Immature natural killer cell (primary cell): ENCODE data around the gene LRRC74A. TPM values are rescaled to one million over a fixed set of nuclear protein-coding genes. Genes with fewer than 3 reads are reported as not detected.

ENCODE experiments used
- DNase-seq, 3 donors: peaks; one replicate each; pipeline ENCODE4 v3.0.0; 2022; ENCODE audit warnings: mixed read lengths in 1 of 3
- H3K27ac Mint-ChIP-seq, 6 donors: one replicate each; pipeline ENCODE4 v1.8.0; 2020; ENCODE audit warnings: mixed read lengths in 6 of 6, mild to moderate bottlenecking in 5 of 6, inconsistent platforms in 4 of 6, moderate library complexity in 3 of 6
- H3K27me3 Mint-ChIP-seq, 3 donors: one replicate each; pipeline ENCODE4 v1.8.0; 2020 to 2021; ENCODE audit warnings: low read depth in 3 of 3, mild to moderate bottlenecking in 3 of 3, mixed read lengths in 3 of 3, moderate library complexity in 3 of 3, inconsistent platforms in 1 of 3
- H3K36me3 Mint-ChIP-seq, 3 donors: one replicate each; pipeline ENCODE4 v1.8.0; 2020; ENCODE audit warnings: mixed read lengths in 3 of 3, inconsistent platforms in 2 of 3, mild to moderate bottlenecking in 2 of 3
- H3K4me1 Mint-ChIP-seq, 2 donors: one replicate each; pipeline ENCODE4 v1.8.0; 2020; ENCODE audit warnings: inconsistent platforms in 2 of 2, mild to moderate bottlenecking in 2 of 2, mixed read lengths in 2 of 2, moderate library complexity in 1 of 2
- H3K4me3 Mint-ChIP-seq, 5 donors: one replicate each; pipeline ENCODE4 v1.8.0; 2020; ENCODE audit warnings: mild to moderate bottlenecking in 5 of 5, mixed read lengths in 5 of 5, inconsistent platforms in 3 of 5, moderate library complexity in 3 of 5
- H3K9me3 Mint-ChIP-seq, 6 donors: one replicate each; pipeline ENCODE4 v1.8.0; 2020; ENCODE audit warnings: mild to moderate bottlenecking in 6 of 6, mixed read lengths in 6 of 6, inconsistent platforms in 4 of 6, moderate library complexity in 3 of 6
- polyA plus RNA-seq, 3 donors: library from polyadenylated mRNA; unstranded; fragments of 300-500 nt; fragmentation: Illumina TruSeq; gene quantifications; one replicate each; pipeline ENCODE4 v1.2.3, GENCODE V29; 2021

The LRRC74A gene
- polyA plus RNA-seq, 3 donors from 2014 or later, result not detected

- H3K27me3 Mint-ChIP-seq, result peaks cover 4 to 15% (median 9%) of the 10 kb centered on the region in 3 donors
- peak within 1 kb of the TSS; percentile 90 to 97 (median 95) for H3K4me3 Mint-ChIP-seq
- H3K36me3 Mint-ChIP-seq, result peaks cover 0 to 12% (median 7%) of the 10 kb centered on the region in 3 donors
- H3K9me3 Mint-ChIP-seq, result no peaks in the 10 kb centered on the region
- peak within 1 kb of the TSS; percentile 90 to 96 (median 92) for H3K27ac Mint-ChIP-seq
- peaks cover 28 to 34% of the 10 kb centered on the region in 2 donors for H3K4me1 Mint-ChIP-seq
- DNase-seq, result peak; percentile 97
Measured at GRCh38 chr14:76812422-76813383, 13.5 kb upstream of the LRRC74A start, which contains the start of gene ANGEL1. ANGEL1 (minus strand) TSS chr14:76812882; CDS start chr14:76812827, 55 bp downstream.

DNA sequence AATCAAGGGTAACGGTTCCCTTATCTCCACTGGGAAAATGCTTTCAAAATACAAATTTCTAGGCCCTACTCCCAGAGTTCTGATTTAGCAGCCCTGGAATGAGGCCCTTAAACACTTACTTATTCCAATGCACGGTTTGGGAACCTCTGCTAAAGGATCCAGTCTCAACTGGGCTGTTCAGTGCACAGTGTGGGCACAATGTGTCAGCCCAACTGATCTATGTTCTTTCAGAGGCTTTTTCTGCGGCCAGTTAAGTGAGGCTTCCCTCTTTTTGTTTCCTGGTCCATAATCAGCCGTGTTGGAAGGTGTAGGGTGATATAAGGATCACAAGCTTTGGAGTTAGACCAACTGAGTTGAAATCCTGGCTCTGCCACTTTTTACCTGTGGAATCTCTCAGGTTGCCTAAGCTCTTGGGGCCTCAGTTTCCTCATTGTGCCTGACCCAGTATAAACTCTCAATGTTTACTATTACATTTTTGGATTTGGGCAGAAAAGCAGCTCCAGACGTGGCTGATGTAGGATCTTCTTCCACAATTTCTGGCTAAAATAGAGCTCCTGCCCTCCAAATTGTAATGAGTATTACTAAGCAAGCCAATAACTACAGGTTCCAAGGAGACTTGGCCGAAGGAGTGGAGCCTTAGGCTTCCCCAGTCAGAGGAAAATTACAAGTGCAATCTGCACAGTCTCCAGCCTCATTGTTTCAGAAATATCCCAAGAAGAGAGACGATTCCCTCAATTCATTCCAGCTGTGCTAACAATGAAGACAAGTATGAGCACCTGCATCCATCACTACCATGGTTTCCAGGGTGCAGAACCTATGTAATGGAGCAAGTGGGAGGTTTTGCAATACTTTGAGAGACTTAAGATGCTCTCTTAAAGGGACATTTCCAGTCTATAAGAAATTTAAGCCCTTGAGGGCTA is 11.2 kb upstream of the LRRC74A start:
- Mint-ChIP-seq H3K36me3 (no peaks in the 10 kb centered on the region), H3K4me1 (peaks cover 25 to 28% of the 10 kb centered on the region in 2 donors), H3K4me3 (no peak overlapping the region), H3K9me3 (no peaks in the 10 kb centered on the region), H3K27me3 (peaks cover 4 to 15% (median 11%) of the 10 kb centered on the region in 3 donors), H3K27ac (peak overlapping the region in 1 of 6 donors; percentile 90)
- DNase-seq, result no peak

DNA sequence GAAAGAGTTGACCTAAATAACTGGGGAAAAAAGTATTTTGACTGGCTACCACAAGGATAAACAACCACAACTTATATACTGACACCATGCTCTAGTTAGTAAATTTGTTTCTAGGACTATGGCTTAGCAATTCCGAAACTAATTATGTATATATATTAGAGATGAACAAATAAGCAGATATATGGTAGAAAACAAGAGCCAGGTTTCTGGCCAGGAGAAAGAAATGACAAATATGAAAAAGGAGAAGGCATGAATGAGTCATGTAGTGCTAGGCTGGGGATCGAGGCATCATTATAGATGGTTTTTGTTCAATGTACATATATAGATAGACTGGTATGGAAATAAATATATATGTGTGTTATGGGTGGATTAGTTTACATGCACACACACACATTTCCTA is 5.5 kb upstream of the LRRC74A start:
- Mint-ChIP-seq H3K4me3 (no peak overlapping the region), H3K4me1 (no peaks in the 10 kb centered on the region), H3K27ac (no peak overlapping the region), H3K27me3 (peaks cover 0 to 10% (median 6%) of the 10 kb centered on the region in 3 donors), H3K9me3 (no peaks in the 10 kb centered on the region), H3K36me3 (no peaks in the 10 kb centered on the region)
- DNase-seq, result no peak

- H3K4me1 Mint-ChIP-seq, result no peaks in the 10 kb centered on the region
- DNase-seq, result no peak
- H3K27me3 Mint-ChIP-seq, result peaks cover 0 to 10% (median 8%) of the 10 kb centered on the region in 3 donors
- no peaks in the 10 kb centered on the region for H3K9me3 Mint-ChIP-seq
- H3K4me3 Mint-ChIP-seq, result no peak overlapping the region
- no peaks in the 10 kb centered on the region for H3K36me3 Mint-ChIP-seq
- H3K27ac Mint-ChIP-seq, result no peak overlapping the region
Measured at GRCh38 chr14:76827696-76828296, 1.6 kb downstream of the LRRC74A start.

- H3K9me3 Mint-ChIP-seq, result no peaks in the 10 kb centered on the region
- H3K27ac Mint-ChIP-seq, result no peak overlapping the region
- peaks cover 0 to 8% (median 7%) of the 10 kb centered on the region in 3 donors for H3K27me3 Mint-ChIP-seq
- no peaks in the 10 kb centered on the region for H3K36me3 Mint-ChIP-seq
- no peaks in the 10 kb centered on the region for H3K4me1 Mint-ChIP-seq
- DNase-seq, result no peak
- no peak overlapping the region for H3K4me3 Mint-ChIP-seq
Measured at GRCh38 chr14:76828339-76829012, 2.3 kb downstream of the LRRC74A start.

- Mint-ChIP-seq H3K27me3 (peaks cover 0 to 8% (median 7%) of the 10 kb centered on the region in 3 donors), H3K36me3 (no peaks in the 10 kb centered on the region), H3K4me1 (no peaks in the 10 kb centered on the region), H3K9me3 (no peaks in the 10 kb centered on the region), H3K27ac (no peak overlapping the region), H3K4me3 (no peak overlapping the region)
- DNase-seq, result no peak
Measured at GRCh38 chr14:76829013-76829365, 2.8 kb downstream of the LRRC74A start.

DNA sequence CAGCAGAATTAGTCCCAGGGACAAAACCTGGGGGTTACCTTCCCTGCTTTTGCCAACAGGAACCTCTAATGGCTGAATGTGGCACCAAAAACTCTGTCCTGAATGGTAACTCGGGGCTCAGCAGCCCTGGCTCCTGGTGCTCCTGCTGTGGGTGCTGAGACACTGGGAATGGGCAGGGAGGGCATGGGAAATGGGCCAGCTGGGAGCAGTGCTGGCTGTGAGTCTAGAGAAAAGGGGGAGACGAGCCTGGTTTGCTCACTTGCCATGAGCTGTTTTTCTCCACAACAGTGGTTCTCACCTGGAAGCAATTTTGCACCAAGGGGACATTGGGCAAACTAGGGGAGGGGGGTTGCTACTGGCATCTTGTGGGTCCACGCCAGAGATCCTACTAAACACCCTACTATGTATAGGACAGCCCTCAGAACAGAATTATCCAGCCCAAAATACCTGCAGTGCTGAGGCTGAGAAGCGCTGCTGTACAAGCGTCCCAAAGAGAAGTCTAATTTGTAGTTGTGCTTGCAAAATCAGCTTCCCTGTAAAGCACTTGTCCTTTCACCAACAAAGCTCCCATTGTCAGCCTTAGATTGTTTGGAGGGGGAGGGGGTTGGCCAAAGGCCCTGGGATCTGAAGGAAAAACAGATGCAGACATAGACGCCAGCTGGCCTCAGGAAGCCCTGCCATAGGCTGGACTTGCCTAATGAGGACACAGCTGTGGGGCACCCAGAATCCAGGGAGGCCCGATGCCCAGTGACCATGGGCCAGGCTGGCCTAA is 3.6 kb downstream of the LRRC74A start:
- H3K36me3 Mint-ChIP-seq, result no peaks in the 10 kb centered on the region

GRCh38 chr14:76830556-76830955 is 4.3 kb downstream of the LRRC74A start:
- Mint-ChIP-seq H3K4me3 (no peak overlapping the region), H3K36me3 (no peaks in the 10 kb centered on the region), H3K4me1 (no peaks in the 10 kb centered on the region), H3K27ac (no peak overlapping the region), H3K27me3 (peaks cover 0 to 8% (median 4%) of the 10 kb centered on the region in 3 donors), H3K9me3 (no peaks in the 10 kb centered on the region)
- no peak for DNase-seq

More for the DNA sequence above, 3.6 kb downstream of the LRRC74A start:
- H3K4me3 Mint-ChIP-seq, result no peak overlapping the region
- no peaks in the 10 kb centered on the region for H3K4me1 Mint-ChIP-seq
- no peak for DNase-seq
- H3K9me3 Mint-ChIP-seq, result no peaks in the 10 kb centered on the region
- no peak overlapping the region for H3K27ac Mint-ChIP-seq
- H3K27me3 Mint-ChIP-seq, result peaks cover 0 to 8% (median 5%) of the 10 kb centered on the region in 3 donors

GRCh38 chr14:76832503-76832988 is 6.3 kb downstream of the LRRC74A start:
- H3K4me1 Mint-ChIP-seq, result no peaks in the 10 kb centered on the region
- H3K36me3 Mint-ChIP-seq, result no peaks in the 10 kb centered on the region
- H3K4me3 Mint-ChIP-seq, result no peak overlapping the region

GRCh38 chr14:76833011-76833410 is 6.8 kb downstream of the LRRC74A start:
- Mint-ChIP-seq H3K27me3 (peaks cover 0 to 5% (median 0%) of the 10 kb centered on the region in 3 donors), H3K9me3 (no peaks in the 10 kb centered on the region), H3K4me1 (no peaks in the 10 kb centered on the region), H3K36me3 (no peaks in the 10 kb centered on the region), H3K4me3 (no peak overlapping the region), H3K27ac (no peak overlapping the region)
- DNase-seq, result no peak

More at GRCh38 chr14:76832503-76832988, 6.3 kb downstream of the LRRC74A start:
- DNase-seq, result no peak
- Mint-ChIP-seq H3K9me3 (no peaks in the 10 kb centered on the region), H3K27me3 (peaks cover 0 to 8% (median 2%) of the 10 kb centered on the region in 3 donors), H3K27ac (no peak overlapping the region)

DNA sequence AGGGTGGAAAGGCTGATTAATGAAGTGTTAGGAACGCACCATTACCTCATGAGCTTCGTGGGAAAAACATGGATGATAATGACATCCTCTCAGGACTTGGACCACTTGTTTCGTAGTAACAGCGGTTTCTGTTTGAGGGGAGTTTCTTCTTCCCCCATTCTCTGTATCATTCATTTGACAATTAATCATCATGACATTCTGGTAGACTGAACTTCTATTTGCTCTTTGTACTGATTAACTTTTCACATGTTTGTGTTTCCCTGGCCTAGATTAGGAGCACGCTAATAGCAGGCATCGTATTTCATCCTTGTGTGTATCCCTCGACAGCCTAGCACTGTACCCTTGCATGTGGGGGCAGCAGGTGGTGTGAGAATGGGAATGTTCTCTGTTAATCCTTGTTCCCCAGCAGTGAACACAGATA is 8.0 kb downstream of the LRRC74A start:
- Mint-ChIP-seq H3K4me3 (no peak overlapping the region), H3K27me3 (peaks cover 0 to 5% (median 0%) of the 10 kb centered on the region in 3 donors), H3K36me3 (no peaks in the 10 kb centered on the region), H3K27ac (no peak overlapping the region), H3K9me3 (no peaks in the 10 kb centered on the region), H3K4me1 (no peaks in the 10 kb centered on the region)
- no peak for DNase-seq

- peaks cover 0 to 5% (median 0%) of the 10 kb centered on the region in 3 donors for H3K27me3 Mint-ChIP-seq
- no peak overlapping the region for H3K4me3 Mint-ChIP-seq
- no peak for DNase-seq
- no peaks in the 10 kb centered on the region for H3K9me3 Mint-ChIP-seq
- no peaks in the 10 kb centered on the region for H3K36me3 Mint-ChIP-seq
- no peak overlapping the region for H3K27ac Mint-ChIP-seq
- no peaks in the 10 kb centered on the region for H3K4me1 Mint-ChIP-seq
Measured at GRCh38 chr14:76836029-76836630, 9.9 kb downstream of the LRRC74A start.
